ENCODE measurements around the gene CDK7. TPM values are rescaled to one million over a fixed set of nuclear protein-coding genes. Genes with fewer than 3 reads are reported as not detected.

Gene CDK7
- total and polyA plus RNA-seq, 4 donors = 6.9 to 15.0 (median 7.9) TPM

DNA sequence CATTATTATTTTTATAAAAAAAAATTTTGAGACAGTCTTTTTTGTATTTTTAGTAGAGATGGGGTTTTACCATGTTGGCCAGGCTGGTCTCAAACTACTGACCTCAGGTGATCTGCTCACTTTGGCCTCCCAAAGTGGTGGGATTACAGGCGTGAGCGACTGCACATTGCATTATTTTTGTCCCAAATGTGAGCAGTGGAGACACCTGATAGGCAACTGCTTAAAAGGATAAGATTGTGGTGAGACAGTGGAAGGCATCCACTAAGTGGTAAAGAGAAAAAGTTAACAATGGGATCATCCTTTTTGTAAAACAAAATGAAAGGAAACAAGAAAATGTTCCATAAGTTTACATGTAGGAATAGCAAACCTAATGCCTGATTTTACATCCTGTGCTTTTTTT, 47.3 kb upstream of the CDK7 start:
- 96% methylated on average over 2 of the region's 2 CpGs for WGBS
- no peaks in the 10 kb centered on the region for H3K36me3 ChIP-seq (ENCODE audit: control insufficient read depth in 4 of 4, insufficient read depth in 3 of 4, low read depth in 1 of 4, low read length in 3 of 4)
- no peaks in the 10 kb centered on the region for H3K27me3 ChIP-seq (ENCODE audit: control insufficient read depth in 4 of 4, insufficient read depth in 4 of 4, low read length in 3 of 4)
- H3K4me1 ChIP-seq (ENCODE audit: control insufficient read depth in 4 of 4, insufficient read depth in 4 of 4, low read length in 3 of 4) = peaks cover 0 to 14% (median 13%) of the 10 kb centered on the region in 4 donors
- TF ChIP-seq HNF4G (IDR thresholded peaks at IDR 0.05) (no peak), FOXA2 (IDR thresholded peaks at IDR 0.05) (no peak), NR2F2 (IDR thresholded peaks at IDR 0.05) (no peak), JUND (IDR thresholded peaks at IDR 0.05) (no peak), EGR1 (IDR thresholded peaks at IDR 0.05; ENCODE audit: low read depth in 2 of 2) (no peak), SP1 (IDR thresholded peaks at IDR 0.05) (no peak), RXRA (IDR thresholded peaks at IDR 0.05) (no peak), GABPA (IDR thresholded peaks at IDR 0.05 in 1 of 2, conservative IDR thresholded peaks at IDR 0.05 in 1 of 2) (no peak), YY1 (IDR thresholded peaks at IDR 0.05) (no peak), HNF4A (conservative IDR thresholded peaks at IDR 0.05) (no peak), FOXA1 (IDR thresholded peaks at IDR 0.05) (no peak), TAF1 (conservative IDR thresholded peaks at IDR 0.05) (no peak), RAD21 (IDR thresholded peaks at IDR 0.05) (no peak)
- TF ChIP-seq, protein P1, sequence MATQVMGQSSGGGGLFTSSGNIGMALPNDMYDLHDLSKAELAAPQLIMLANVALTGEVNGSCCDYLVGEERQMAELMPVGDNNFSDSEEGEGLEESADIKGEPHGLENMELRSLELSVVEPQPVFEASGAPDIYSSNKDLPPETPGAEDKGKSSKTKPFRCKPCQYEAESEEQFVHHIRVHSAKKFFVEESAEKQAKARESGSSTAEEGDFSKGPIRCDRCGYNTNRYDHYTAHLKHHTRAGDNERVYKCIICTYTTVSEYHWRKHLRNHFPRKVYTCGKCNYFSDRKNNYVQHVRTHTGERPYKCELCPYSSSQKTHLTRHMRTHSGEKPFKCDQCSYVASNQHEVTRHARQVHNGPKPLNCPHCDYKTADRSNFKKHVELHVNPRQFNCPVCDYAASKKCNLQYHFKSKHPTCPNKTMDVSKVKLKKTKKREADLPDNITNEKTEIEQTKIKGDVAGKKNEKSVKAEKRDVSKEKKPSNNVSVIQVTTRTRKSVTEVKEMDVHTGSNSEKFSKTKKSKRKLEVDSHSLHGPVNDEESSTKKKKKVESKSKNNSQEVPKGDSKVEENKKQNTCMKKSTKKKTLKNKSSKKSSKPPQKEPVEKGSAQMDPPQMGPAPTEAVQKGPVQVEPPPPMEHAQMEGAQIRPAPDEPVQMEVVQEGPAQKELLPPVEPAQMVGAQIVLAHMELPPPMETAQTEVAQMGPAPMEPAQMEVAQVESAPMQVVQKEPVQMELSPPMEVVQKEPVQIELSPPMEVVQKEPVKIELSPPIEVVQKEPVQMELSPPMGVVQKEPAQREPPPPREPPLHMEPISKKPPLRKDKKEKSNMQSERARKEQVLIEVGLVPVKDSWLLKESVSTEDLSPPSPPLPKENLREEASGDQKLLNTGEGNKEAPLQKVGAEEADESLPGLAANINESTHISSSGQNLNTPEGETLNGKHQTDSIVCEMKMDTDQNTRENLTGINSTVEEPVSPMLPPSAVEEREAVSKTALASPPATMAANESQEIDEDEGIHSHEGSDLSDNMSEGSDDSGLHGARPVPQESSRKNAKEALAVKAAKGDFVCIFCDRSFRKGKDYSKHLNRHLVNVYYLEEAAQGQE (IDR thresholded peaks at IDR 0.05) = no peak
- TF ChIP-seq, protein P2, sequence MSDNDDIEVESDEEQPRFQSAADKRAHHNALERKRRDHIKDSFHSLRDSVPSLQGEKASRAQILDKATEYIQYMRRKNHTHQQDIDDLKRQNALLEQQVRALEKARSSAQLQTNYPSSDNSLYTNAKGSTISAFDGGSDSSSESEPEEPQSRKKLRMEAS (IDR thresholded peaks at IDR 0.05) = no peak
- TF ChIP-seq, protein P3, sequence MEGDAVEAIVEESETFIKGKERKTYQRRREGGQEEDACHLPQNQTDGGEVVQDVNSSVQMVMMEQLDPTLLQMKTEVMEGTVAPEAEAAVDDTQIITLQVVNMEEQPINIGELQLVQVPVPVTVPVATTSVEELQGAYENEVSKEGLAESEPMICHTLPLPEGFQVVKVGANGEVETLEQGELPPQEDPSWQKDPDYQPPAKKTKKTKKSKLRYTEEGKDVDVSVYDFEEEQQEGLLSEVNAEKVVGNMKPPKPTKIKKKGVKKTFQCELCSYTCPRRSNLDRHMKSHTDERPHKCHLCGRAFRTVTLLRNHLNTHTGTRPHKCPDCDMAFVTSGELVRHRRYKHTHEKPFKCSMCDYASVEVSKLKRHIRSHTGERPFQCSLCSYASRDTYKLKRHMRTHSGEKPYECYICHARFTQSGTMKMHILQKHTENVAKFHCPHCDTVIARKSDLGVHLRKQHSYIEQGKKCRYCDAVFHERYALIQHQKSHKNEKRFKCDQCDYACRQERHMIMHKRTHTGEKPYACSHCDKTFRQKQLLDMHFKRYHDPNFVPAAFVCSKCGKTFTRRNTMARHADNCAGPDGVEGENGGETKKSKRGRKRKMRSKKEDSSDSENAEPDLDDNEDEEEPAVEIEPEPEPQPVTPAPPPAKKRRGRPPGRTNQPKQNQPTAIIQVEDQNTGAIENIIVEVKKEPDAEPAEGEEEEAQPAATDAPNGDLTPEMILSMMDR (IDR thresholded peaks at IDR 0.05; ENCODE audit: low read depth, low read length, missing input control) = no peak
- TF ChIP-seq, protein P4, sequence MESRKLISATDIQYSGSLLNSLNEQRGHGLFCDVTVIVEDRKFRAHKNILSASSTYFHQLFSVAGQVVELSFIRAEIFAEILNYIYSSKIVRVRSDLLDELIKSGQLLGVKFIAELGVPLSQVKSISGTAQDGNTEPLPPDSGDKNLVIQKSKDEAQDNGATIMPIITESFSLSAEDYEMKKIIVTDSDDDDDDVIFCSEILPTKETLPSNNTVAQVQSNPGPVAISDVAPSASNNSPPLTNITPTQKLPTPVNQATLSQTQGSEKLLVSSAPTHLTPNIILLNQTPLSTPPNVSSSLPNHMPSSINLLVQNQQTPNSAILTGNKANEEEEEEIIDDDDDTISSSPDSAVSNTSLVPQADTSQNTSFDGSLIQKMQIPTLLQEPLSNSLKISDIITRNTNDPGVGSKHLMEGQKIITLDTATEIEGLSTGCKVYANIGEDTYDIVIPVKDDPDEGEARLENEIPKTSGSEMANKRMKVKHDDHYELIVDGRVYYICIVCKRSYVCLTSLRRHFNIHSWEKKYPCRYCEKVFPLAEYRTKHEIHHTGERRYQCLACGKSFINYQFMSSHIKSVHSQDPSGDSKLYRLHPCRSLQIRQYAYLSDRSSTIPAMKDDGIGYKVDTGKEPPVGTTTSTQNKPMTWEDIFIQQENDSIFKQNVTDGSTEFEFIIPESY (IDR thresholded peaks at IDR 0.05) = no peak
- TF ChIP-seq, protein P5, sequence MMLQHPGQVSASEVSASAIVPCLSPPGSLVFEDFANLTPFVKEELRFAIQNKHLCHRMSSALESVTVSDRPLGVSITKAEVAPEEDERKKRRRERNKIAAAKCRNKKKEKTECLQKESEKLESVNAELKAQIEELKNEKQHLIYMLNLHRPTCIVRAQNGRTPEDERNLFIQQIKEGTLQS (IDR thresholded peaks at IDR 0.05) = no peak
- H3K9ac ChIP-seq (ENCODE audit: low read depth in 1 of 2, low read length in 2 of 2) = no peak overlapping the region
- no peak for DNase-seq (ENCODE audit: low spot score)
- H3K4me3 ChIP-seq (ENCODE audit: low read depth in 1 of 3, low read length in 3 of 3) = no peak overlapping the region
- H3K27ac ChIP-seq (ENCODE audit: low read depth in 1 of 2, low read length in 2 of 2) = no peak overlapping the region
- no peaks in the 10 kb centered on the region for H3K9me3 ChIP-seq (ENCODE audit: control insufficient read depth in 4 of 4, low read length in 3 of 4)

Measured in liver (tissue), 9 donors.